ENCODE data around the gene GRAPL.
"Not testable (repeated sequence)": the region's sequence is repeated elsewhere in the genome, so short reads cannot be mapped to it uniquely, and the experiment has no call there.

The GRAPL gene

GRCh38 chr17:19150678-19151615 is 23.6 kb downstream of the GRAPL start:
- not testable (repeated sequence) for ATAC-seq (replicated peaks); H3K27me3 Mint-ChIP-seq; H3K4me1 Mint-ChIP-seq (ENCODE audit: low read depth in 2 of 2); H3K27ac Mint-ChIP-seq; H3K4me3 Mint-ChIP-seq; DNase-seq; H3K9me3 Mint-ChIP-seq; H3K36me3 Mint-ChIP-seq (ENCODE audit: insufficient read depth)

DNA sequence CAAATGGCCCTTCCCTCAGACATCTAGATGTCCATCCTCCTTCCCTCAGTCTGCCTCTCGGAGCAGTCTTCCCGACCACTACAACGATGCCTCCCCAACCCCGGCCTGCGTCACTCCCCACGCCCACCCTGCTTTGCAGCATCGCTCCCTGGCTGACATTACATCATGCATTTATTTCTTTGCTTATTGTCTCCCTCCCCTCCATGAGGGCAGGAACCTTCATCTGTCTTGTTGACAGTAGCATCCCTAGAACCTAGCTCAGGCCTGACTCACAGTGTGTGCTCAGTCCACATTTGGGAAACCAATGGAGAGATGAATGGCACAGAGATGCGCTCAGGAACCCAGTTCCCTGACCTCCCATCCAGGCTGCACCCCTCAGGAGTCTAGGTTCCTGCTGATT is 30.2 kb downstream of the GRAPL start:
- not testable (repeated sequence) for H3K36me3 Mint-ChIP-seq (ENCODE audit: insufficient read depth); H3K4me1 Mint-ChIP-seq (ENCODE audit: low read depth in 2 of 2); ATAC-seq (replicated peaks); DNase-seq; H3K27ac Mint-ChIP-seq; H3K27me3 Mint-ChIP-seq; H3K4me3 Mint-ChIP-seq; H3K9me3 Mint-ChIP-seq

DNA sequence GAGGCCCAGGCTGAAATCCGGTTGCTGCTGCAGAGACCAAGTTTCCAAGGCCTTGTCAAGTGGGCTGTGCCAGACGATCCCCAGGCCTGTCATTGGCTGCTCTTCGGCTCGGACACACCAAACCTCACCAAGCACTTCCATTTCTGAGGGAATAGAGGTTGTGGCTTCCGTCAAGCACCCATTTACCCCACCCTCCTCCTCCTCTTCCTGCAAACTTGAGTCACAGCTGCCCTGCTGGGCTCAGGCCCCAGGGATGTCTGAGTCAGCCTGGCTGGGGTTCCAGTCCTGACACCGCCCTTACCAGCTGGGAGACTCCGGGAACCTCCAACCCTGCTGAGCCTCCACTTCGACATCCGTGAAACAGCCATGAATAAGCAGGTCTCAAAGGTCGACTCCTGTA is 31.1 kb downstream of the GRAPL start:
- H3K27me3 Mint-ChIP-seq; H3K4me1 Mint-ChIP-seq (ENCODE audit: low read depth in 2 of 2); H3K36me3 Mint-ChIP-seq (ENCODE audit: insufficient read depth); H3K27ac Mint-ChIP-seq; H3K9me3 Mint-ChIP-seq; DNase-seq; H3K4me3 Mint-ChIP-seq; ATAC-seq (replicated peaks): not testable (repeated sequence)

DNA sequence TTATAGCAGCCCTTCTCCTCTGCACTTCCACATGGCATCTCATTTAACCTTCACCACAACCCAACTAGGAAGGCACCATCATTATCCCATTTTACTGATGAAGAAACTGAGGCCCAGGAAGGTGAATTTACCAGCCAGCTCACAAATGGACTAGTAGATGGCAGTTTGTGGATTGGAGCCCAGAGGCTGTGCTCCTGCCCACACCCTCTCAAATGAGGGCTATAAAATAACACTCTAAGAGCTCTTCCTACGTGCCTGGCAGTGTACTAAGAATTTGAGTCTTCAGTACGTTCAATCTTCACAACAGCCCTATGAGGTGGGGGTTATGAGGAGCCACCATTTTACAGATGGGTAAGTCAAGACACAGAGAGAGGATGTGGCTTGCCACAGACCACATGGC is 31.5 kb downstream of the GRAPL start:
- not testable (repeated sequence) for H3K36me3 Mint-ChIP-seq (ENCODE audit: insufficient read depth); H3K27ac Mint-ChIP-seq; H3K4me3 Mint-ChIP-seq; H3K9me3 Mint-ChIP-seq; ATAC-seq (replicated peaks); DNase-seq; H3K4me1 Mint-ChIP-seq (ENCODE audit: low read depth in 2 of 2); H3K27me3 Mint-ChIP-seq

DNA sequence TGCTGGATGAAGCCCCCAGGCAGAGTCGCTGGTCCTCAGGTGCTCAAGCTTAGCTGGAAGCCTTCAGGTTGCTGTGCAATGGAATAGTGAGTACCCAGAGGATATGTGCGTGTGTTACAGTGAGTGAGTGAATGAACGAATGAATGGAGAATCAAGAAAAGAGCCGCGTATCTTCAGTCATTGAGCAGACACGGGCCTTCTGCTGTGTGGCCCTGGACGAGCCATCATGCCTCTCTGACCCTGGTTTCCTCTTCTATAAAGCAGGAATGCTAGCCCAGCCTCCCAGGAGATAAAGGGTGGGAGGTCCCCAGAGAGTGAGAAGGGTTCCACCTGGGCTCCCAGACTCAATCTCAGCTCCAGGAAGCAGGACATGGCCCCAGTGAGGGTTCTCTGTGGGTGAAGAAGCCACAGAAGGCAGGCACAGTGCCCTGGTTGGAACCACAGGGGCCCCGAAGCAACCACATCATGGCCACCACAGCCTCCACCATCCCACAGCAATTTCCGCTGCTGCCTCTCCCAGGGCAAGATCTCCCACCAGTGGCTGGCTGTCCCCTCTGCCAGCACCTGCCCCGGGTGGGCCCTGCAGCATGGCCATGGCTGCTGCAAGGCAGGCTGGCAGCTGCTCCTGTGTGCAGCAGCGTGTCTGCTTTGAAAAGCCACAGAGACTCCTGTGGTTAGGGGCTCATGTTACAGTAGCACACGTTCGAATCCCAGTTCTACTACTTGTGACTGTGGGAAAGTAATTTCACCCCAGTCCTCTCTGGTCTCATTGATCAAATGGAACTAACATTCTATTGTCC is 34.1 kb downstream of the GRAPL start:
- H3K4me1 Mint-ChIP-seq (ENCODE audit: low read depth in 2 of 2); DNase-seq; H3K36me3 Mint-ChIP-seq (ENCODE audit: insufficient read depth); H3K27me3 Mint-ChIP-seq; H3K4me3 Mint-ChIP-seq; H3K27ac Mint-ChIP-seq; H3K9me3 Mint-ChIP-seq: not testable (repeated sequence)
- ATAC-seq (replicated peaks) = peak; percentile 84

- H3K36me3 Mint-ChIP-seq (ENCODE audit: insufficient read depth); H3K4me3 Mint-ChIP-seq; H3K27me3 Mint-ChIP-seq; H3K27ac Mint-ChIP-seq; DNase-seq; H3K4me1 Mint-ChIP-seq (ENCODE audit: low read depth in 2 of 2); H3K9me3 Mint-ChIP-seq: not testable (repeated sequence)
- peak; percentile 20 for ATAC-seq (replicated peaks)
Measured at GRCh38 chr17:19162384-19163216, 35.2 kb downstream of the GRAPL start.

GRCh38 chr17:19174422-19174821 is 47.0 kb downstream of the GRAPL start:
- DNase-seq; H3K27me3 Mint-ChIP-seq; H3K9me3 Mint-ChIP-seq; H3K36me3 Mint-ChIP-seq (ENCODE audit: insufficient read depth); H3K27ac Mint-ChIP-seq; H3K4me1 Mint-ChIP-seq (ENCODE audit: low read depth in 2 of 2); H3K4me3 Mint-ChIP-seq; ATAC-seq (replicated peaks): not testable (repeated sequence)

GRCh38 chr17:19175410-19175809 is 48.0 kb downstream of the GRAPL start:
- H3K36me3 Mint-ChIP-seq (ENCODE audit: insufficient read depth); H3K27me3 Mint-ChIP-seq; H3K4me3 Mint-ChIP-seq; H3K9me3 Mint-ChIP-seq; DNase-seq; H3K4me1 Mint-ChIP-seq (ENCODE audit: low read depth in 2 of 2); H3K27ac Mint-ChIP-seq: not testable (repeated sequence)
- peak; percentile 100 for ATAC-seq (replicated peaks)

DNA sequence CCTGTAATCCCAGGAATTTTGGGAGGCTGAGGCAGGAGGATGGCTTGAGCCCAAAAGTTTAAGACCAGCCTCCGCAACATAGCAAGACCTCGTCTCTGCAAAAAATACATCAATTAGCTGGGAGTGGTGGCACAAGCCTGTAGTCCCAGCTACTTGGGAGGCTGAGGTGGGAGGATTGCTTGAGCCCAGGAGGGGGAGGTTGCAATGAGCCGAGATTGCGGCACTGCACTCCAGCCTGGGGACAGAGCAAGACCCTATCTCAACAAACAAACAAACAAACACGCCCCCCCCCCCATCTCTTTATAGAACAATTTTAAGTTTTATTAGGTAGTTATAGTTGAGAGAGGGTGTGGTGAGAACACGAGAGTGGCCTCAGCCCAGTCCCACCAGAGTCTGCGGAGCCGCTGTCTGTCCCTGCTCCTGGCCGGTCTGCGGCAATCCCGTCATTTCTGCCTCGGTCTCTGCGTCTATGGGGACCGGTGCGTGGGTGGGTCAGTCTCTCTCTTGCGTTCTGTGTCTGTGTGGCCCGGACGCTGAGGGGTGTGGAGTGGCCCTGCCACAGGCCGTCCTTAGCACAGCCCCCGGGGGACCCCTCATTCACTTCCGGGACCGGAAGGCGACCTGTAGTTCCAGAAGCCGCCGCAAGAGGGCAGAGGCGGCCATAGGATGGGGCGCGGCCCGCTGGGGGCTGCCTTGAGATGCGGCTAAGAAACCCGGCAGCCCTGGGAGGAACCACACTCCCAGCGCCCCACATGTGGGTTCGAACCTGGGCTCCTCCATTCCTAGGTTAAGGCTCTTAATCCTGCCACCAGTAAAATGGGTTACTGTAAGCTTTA is 53.9 kb downstream of the GRAPL start:
- not testable (repeated sequence) for DNase-seq; H3K27me3 Mint-ChIP-seq; H3K4me3 Mint-ChIP-seq; H3K36me3 Mint-ChIP-seq (ENCODE audit: insufficient read depth); H3K27ac Mint-ChIP-seq; H3K4me1 Mint-ChIP-seq (ENCODE audit: low read depth in 2 of 2); H3K9me3 Mint-ChIP-seq
- peak; percentile 99 for ATAC-seq (replicated peaks)

GRCh38 chr17:19187883-19188869 is 60.8 kb downstream of the GRAPL start:
- not testable (repeated sequence) for H3K27ac Mint-ChIP-seq; H3K27me3 Mint-ChIP-seq; H3K9me3 Mint-ChIP-seq; H3K36me3 Mint-ChIP-seq (ENCODE audit: insufficient read depth); H3K4me3 Mint-ChIP-seq; H3K4me1 Mint-ChIP-seq (ENCODE audit: low read depth in 2 of 2)
- ATAC-seq (replicated peaks) (peak; percentile 37), DNase-seq (peak; percentile 92 to 98 (median 95))

GRCh38 chr17:19188870-19189708 is 61.7 kb downstream of the GRAPL start:
- not testable (repeated sequence) for H3K27ac Mint-ChIP-seq; DNase-seq; H3K9me3 Mint-ChIP-seq; H3K4me1 Mint-ChIP-seq (ENCODE audit: low read depth in 2 of 2); H3K36me3 Mint-ChIP-seq (ENCODE audit: insufficient read depth); H3K27me3 Mint-ChIP-seq
- peak; percentile 68 for ATAC-seq (replicated peaks)
- H3K4me3 Mint-ChIP-seq = peak overlapping the region in 1 of 2 donors; percentile 44

Measured in effector memory CD8-positive, alpha-beta T cell (primary cell).